GM23338 (cell line): ENCODE measurements around the gene MSRB1. TPM values are rescaled to one million over a fixed set of nuclear protein-coding genes. Genes with fewer than 3 reads are reported as not detected.

ENCODE experiments used
- ATAC-seq: fragments of 200-7000 bp; cut with Tn5 transposase; 3 replicates; pipeline ENCODE4 v1.9.1; 2020
- DNase-seq: peaks from one replicate; pipeline ENCODE4 v3.0.0-alpha.2; 2015; ENCODE audit warnings: low spot score
- H2AFZ ChIP-seq: fragments of 200-600 bp; sonication (generic); 2 replicates; pipeline ENCODE4 v1.8.0; 2016; ENCODE audit warnings: antibody characterized with exemption, mild to moderate bottlenecking, moderate library complexity
- H3F3A ChIP-seq: fragments of 200-600 bp; sonication (generic); replicated peaks from 2 replicates; pipeline ENCODE4 v1.8.0; 2017; ENCODE audit warnings: antibody characterized with exemption, mixed run types, low read depth
- H3K27ac ChIP-seq: fragments of 200-600 bp; sonication (generic); 2 replicates; pipeline ENCODE4 v1.6.1; 2016; ENCODE audit warnings: low read depth
- H3K27me3 ChIP-seq: fragments of 200-600 bp; sonication (generic); 2 replicates; pipeline ENCODE4 v1.8.0; 2016; ENCODE audit warnings: mild to moderate bottlenecking, mixed run types, moderate library complexity; ENCODE audit not compliant: insufficient read depth
- H3K36me3 ChIP-seq: fragments of 200-600 bp; sonication (generic); 2 replicates; pipeline ENCODE4 v1.8.0; 2016; ENCODE audit warnings: mild to moderate bottlenecking; ENCODE audit not compliant: insufficient read depth
- H3K4me1 ChIP-seq: fragments of 200-600 bp; sonication (generic); 2 replicates; pipeline ENCODE4 v1.8.0; 2016; ENCODE audit warnings: mild to moderate bottlenecking, moderate library complexity; ENCODE audit not compliant: insufficient read depth
- H3K4me2 ChIP-seq: fragments of 200-600 bp; sonication (generic); 2 replicates; pipeline ENCODE4 v1.7.1; 2017; ENCODE audit warnings: mixed run types
- H3K4me3 ChIP-seq: fragments of 200-600 bp; sonication (generic); 2 replicates; pipeline ENCODE4 v1.6.1; 2016; ENCODE audit warnings: mixed run types
- H3K79me2 ChIP-seq: fragments of 200-600 bp; sonication (generic); replicated peaks from 2 replicates; pipeline ENCODE4 v1.8.0; 2017; ENCODE audit warnings: mild to moderate bottlenecking; ENCODE audit not compliant: insufficient read depth
- H3K9me2 ChIP-seq: fragments of 200-600 bp; sonication (generic); 2 replicates; pipeline ENCODE4 v1.8.0; 2017; ENCODE audit not compliant: insufficient read depth
- H4K20me1 ChIP-seq: fragments of 200-600 bp; sonication (generic); replicated peaks from 2 replicates; pipeline ENCODE4 v1.8.0; 2017; ENCODE audit warnings: mild to moderate bottlenecking; ENCODE audit not compliant: insufficient read depth
- H3K27ac Mint-ChIP-seq: 2 replicates; pipeline ENCODE4 v1.8.0; 2020; ENCODE audit warnings: inconsistent platforms, mild to moderate bottlenecking, moderate library complexity, mixed read lengths
- H3K27me3 Mint-ChIP-seq: 3 replicates; pipeline ENCODE4 v1.8.0; 2022; ENCODE audit warnings: low read depth, mild to moderate bottlenecking, moderate library complexity, mixed read lengths, inconsistent platforms; ENCODE audit not compliant: insufficient read depth, poor library complexity
- H3K36me3 Mint-ChIP-seq: 3 replicates; pipeline ENCODE4 v1.8.0; 2021; ENCODE audit warnings: low read depth, mild to moderate bottlenecking, inconsistent platforms, moderate library complexity, mixed read lengths
- H3K4me1 Mint-ChIP-seq: 3 replicates; pipeline ENCODE4 v1.8.0; 2020; ENCODE audit warnings: mild to moderate bottlenecking, inconsistent platforms, mixed read lengths
- H3K4me3 Mint-ChIP-seq: 3 replicates; pipeline ENCODE4 v1.8.0; 2021; ENCODE audit warnings: moderate library complexity, mild to moderate bottlenecking, inconsistent platforms, mixed read lengths
- H3K9me3 Mint-ChIP-seq: 3 replicates; pipeline ENCODE4 v1.8.0; 2020; ENCODE audit warnings: moderate library complexity, mild to moderate bottlenecking, inconsistent platforms, mixed read lengths
- CREB1 ChIP-seq: fragments of 250-450 bp; sonication (Bioruptor Pico); IDR thresholded peaks from 2 replicates; pipeline ENCODE4 v1.5.0; 2020; ENCODE audit warnings: low read depth, mild to moderate bottlenecking, moderate library complexity
- NANOG ChIP-seq: IDR thresholded peaks from 2 replicates; pipeline ENCODE4 v1.6.1; 2016; ENCODE audit warnings: antibody characterized with exemption, borderline replicate concordance
- POLR2AphosphoS5 ChIP-seq: IDR thresholded peaks from 2 replicates; pipeline ENCODE4 v1.6.1; 2016; ENCODE audit warnings: antibody characterized with exemption, low read depth
- ZNF114 ChIP-seq: fragments of 250-450 bp; sonication (Bioruptor Pico); IDR thresholded peaks from 2 replicates; pipeline ENCODE4 v1.5.0; 2020; ENCODE audit warnings: mild to moderate bottlenecking, moderate library complexity
- polyA plus RNA-seq: library from polyadenylated mRNA; unstranded; fragments of >200 nt; fragmentation: Nextera tagmentation; extraction: Ambion mirVana; gene quantifications from 2 replicates; pipeline ENCODE4 v1.2.1, GENCODE V29; 2016
- total RNA-seq: library from RNA; depleted of rRNA; stranded (reverse); fragments of >200 nt; shearing (Covaris generic); gene quantifications from 2 replicates; pipeline ENCODE4 v1.2.3, GENCODE V29; 2014
- TF ChIP-seq, protein P1 (sequence below): fragments of 250-450 bp; sonication (Bioruptor Pico); IDR thresholded peaks from 2 replicates; pipeline ENCODE4 v1.5.0; 2020; ENCODE audit warnings: mild to moderate bottlenecking, moderate library complexity
- TF ChIP-seq, protein P2 (sequence below), 2 experiments: fragments of 200-600 bp in 1 of 2; sonication (generic) in 1 of 2; conservative IDR thresholded peaks; 2 replicates each; pipeline versions ENCODE4 v1.5.1 to v1.6.1; 2016 to 2017; ENCODE audit warnings: antibody characterized with exemption in 2 of 2, low read depth in 2 of 2, mild to moderate bottlenecking in 2 of 2, moderate library complexity in 1 of 2
- TF ChIP-seq, protein P3 (sequence below): IDR thresholded peaks from 2 replicates; pipeline ENCODE4 v1.6.1; 2016; ENCODE audit warnings: antibody characterized with exemption

MSRB1 gene
- total and polyA plus RNA-seq, 2 experiments from 2014 or later, result 30.4 to 31.3 TPM

DNA sequence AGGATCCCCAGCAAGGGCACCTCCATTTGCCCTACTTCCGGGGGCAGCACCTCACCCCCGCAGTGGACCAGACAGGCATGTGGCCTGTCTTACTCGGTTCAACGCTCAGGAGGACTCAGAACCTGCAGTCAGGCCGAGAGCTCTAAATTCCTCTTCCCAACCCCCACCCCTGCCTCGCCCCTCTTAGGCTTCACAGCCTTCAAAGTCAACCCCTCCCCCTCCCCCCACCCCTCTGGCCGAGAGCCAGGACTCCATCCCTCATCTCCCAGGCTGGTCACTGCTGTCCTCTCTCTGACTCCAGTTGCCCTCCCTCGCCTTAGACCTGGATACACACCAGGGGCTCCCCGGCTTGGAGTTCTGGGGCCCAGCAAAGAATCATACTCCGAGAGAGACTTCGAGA, 16.7 kb downstream of the MSRB1 start (continued):
- TF ChIP-seq, protein P1, sequence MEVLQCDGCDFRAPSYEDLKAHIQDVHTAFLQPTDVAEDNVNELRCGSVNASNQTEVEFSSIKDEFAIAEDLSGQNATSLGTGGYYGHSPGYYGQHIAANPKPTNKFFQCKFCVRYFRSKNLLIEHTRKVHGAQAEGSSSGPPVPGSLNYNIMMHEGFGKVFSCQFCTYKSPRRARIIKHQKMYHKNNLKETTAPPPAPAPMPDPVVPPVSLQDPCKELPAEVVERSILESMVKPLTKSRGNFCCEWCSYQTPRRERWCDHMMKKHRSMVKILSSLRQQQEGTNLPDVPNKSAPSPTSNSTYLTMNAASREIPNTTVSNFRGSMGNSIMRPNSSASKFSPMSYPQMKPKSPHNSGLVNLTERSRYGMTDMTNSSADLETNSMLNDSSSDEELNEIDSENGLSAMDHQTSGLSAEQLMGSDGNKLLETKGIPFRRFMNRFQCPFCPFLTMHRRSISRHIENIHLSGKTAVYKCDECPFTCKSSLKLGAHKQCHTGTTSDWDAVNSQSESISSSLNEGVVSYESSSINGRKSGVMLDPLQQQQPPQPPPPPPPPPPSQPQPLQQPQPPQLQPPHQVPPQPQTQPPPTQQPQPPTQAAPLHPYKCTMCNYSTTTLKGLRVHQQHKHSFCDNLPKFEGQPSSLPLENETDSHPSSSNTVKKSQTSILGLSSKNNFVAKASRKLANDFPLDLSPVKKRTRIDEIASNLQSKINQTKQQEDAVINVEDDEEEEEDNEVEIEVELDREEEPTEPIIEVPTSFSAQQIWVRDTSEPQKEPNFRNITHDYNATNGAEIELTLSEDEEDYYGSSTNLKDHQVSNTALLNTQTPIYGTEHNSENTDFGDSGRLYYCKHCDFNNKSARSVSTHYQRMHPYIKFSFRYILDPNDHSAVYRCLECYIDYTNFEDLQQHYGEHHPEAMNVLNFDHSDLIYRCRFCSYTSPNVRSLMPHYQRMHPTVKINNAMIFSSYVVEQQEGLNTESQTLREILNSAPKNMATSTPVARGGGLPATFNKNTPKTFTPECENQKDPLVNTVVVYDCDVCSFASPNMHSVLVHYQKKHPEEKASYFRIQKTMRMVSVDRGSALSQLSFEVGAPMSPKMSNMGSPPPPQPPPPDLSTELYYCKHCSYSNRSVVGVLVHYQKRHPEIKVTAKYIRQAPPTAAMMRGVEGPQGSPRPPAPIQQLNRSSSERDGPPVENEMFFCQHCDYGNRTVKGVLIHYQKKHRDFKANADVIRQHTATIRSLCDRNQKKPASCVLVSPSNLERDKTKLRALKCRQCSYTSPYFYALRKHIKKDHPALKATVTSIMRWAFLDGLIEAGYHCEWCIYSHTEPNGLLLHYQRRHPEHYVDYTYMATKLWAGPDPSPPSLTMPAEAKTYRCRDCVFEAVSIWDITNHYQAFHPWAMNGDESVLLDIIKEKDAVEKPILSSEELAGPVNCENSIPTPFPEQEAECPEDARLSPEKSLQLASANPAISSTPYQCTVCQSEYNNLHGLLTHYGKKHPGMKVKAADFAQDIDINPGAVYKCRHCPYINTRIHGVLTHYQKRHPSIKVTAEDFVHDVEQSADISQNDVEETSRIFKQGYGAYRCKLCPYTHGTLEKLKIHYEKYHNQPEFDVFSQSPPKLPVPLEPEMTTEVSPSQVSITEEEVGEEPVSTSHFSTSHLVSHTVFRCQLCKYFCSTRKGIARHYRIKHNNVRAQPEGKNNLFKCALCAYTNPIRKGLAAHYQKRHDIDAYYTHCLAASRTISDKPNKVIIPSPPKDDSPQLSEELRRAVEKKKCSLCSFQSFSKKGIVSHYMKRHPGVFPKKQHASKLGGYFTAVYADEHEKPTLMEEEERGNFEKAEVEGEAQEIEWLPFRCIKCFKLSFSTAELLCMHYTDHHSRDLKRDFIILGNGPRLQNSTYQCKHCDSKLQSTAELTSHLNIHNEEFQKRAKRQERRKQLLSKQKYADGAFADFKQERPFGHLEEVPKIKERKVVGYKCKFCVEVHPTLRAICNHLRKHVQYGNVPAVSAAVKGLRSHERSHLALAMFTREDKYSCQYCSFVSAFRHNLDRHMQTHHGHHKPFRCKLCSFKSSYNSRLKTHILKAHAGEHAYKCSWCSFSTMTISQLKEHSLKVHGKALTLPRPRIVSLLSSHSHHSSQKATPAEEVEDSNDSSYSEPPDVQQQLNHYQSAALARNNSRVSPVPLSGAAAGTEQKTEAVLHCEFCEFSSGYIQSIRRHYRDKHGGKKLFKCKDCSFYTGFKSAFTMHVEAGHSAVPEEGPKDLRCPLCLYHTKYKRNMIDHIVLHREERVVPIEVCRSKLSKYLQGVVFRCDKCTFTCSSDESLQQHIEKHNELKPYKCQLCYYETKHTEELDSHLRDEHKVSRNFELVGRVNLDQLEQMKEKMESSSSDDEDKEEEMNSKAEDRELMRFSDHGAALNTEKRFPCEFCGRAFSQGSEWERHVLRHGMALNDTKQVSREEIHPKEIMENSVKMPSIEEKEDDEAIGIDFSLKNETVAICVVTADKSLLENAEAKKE (CRISPR knock-in tag), result no peak

DNA sequence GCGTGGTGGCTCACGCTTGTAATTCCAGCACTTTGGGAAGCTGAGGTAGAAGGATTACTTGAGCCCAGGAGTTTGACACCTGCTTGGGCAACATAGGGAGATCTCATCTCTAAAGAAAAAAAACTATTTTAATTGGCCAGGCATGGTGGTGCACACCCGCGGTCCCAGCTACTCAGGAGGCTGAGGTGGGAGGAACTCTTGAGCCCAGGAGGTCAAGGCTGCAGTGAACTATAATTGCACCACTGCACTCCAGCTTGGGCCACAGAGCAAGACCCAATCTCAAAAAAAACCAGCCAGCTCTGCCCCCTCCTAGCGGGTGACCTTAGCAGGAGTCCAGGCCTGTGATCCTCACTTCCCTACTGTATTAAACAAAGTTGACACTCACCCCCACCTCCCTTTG, 18.9 kb downstream of the MSRB1 start:
- peak overlapping the region; percentile 55 for H3K4me3 ChIP-seq
- peaks cover 52% of the 10 kb centered on the region for H3K27me3 ChIP-seq
- ATAC-seq, result no peak
- no peaks in the 10 kb centered on the region for H3K36me3 ChIP-seq
- no peak for DNase-seq
- no peaks in the 10 kb centered on the region for H4K20me1 ChIP-seq
- H3K27ac ChIP-seq, result no peak overlapping the region
- TF ChIP-seq NANOG, result no peak
- Mint-ChIP-seq H3K36me3 (no peaks in the 10 kb centered on the region; the same call in 2 of the 3 replicates), H3K27ac (no peak overlapping the region), H3K4me3 (no peak overlapping the region), H3K4me1 (peaks cover 15% of the 10 kb centered on the region), H3K27me3 (peaks cover 63% of the 10 kb centered on the region), H3K9me3 (no peaks in the 10 kb centered on the region)
- H3K4me1 ChIP-seq, result peaks cover 16% of the 10 kb centered on the region
- H3K79me2 ChIP-seq, result no peaks in the 10 kb centered on the region
- H2AFZ ChIP-seq, result peak overlapping the region; percentile 90
- H3K9me2 ChIP-seq, result no peaks in the 10 kb centered on the region
- 0 out of 2 replicates have a peak, but pooled peaks cover 6% of the 10 kb centered on the region for H3F3A ChIP-seq
- H3K4me2 ChIP-seq, result peak overlapping the region; percentile 76

DNA sequence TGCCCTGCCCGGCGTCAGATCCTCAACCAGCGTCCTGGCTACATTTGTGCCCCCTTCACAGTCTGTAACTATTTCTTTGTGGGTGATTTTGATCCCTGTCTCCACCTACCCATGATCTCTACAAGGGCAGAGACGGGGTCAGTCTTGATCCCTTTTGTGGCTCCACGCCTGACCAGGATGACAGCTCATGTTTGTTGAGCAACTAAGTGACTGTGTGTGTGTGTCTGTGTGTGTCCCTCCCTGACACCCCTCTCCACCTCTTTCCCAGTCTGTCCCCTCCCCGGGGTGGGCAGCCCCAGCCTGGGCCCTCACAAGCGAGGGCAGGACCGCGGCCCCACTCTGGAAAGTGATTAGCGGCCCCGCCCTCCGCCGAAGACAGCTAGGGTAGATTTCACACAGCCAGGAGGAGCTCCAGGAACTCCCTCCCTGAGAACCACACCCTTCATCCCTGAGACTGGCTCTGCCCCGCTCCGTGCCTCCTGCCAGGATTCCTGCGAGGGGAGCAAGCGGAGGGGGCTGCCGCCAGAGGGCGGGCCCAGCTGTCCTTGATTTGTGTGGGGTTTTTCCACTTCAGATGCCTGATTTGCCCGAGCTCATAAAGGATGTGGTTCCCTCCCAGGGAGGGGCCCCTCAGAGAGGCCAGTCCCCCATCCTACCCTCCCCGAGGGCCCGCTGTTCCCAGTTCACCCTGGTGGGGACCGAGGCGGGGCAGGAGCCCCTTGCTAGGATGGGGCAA, 19.5 kb downstream of the MSRB1 start:
- Histone ChIP-seq H4K20me1 (no peaks in the 10 kb centered on the region), H3K27me3 (peaks cover 56% of the 10 kb centered on the region), H3K9me2 (no peaks in the 10 kb centered on the region), H2AFZ (peak overlapping the region; percentile 90), H3K4me2 (peak overlapping the region; percentile 76), H3K4me3 (peak overlapping the region; percentile 55), H3K36me3 (no peaks in the 10 kb centered on the region), H3K79me2 (no peaks in the 10 kb centered on the region), H3K4me1 (peaks cover 16% of the 10 kb centered on the region), H3K27ac (no peak overlapping the region), H3F3A (0 out of 2 replicates have a peak, but pooled peaks cover 6% of the 10 kb centered on the region)
- Mint-ChIP-seq H3K27ac (no peak overlapping the region), H3K9me3 (no peaks in the 10 kb centered on the region), H3K4me1 (peaks cover 15% of the 10 kb centered on the region), H3K27me3 (peaks cover 67% of the 10 kb centered on the region), H3K4me3 (no peak overlapping the region), H3K36me3 (no peaks in the 10 kb centered on the region; the same call in 2 of the 3 replicates)
- peak; percentile 83 for DNase-seq
- ATAC-seq, result peak; percentile 75
- TF ChIP-seq CREB1 (CRISPR knock-in tag) (no peak), ZNF114 (CRISPR knock-in tag) (no peak), POLR2AphosphoS5 (no peak)
- TF ChIP-seq, protein P2, sequence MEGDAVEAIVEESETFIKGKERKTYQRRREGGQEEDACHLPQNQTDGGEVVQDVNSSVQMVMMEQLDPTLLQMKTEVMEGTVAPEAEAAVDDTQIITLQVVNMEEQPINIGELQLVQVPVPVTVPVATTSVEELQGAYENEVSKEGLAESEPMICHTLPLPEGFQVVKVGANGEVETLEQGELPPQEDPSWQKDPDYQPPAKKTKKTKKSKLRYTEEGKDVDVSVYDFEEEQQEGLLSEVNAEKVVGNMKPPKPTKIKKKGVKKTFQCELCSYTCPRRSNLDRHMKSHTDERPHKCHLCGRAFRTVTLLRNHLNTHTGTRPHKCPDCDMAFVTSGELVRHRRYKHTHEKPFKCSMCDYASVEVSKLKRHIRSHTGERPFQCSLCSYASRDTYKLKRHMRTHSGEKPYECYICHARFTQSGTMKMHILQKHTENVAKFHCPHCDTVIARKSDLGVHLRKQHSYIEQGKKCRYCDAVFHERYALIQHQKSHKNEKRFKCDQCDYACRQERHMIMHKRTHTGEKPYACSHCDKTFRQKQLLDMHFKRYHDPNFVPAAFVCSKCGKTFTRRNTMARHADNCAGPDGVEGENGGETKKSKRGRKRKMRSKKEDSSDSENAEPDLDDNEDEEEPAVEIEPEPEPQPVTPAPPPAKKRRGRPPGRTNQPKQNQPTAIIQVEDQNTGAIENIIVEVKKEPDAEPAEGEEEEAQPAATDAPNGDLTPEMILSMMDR (conservative IDR thresholded peaks at IDR 0.05; ENCODE audit: low read depth in 2 of 2), result peak; percentile 59 to 61
- TF ChIP-seq, protein P3, sequence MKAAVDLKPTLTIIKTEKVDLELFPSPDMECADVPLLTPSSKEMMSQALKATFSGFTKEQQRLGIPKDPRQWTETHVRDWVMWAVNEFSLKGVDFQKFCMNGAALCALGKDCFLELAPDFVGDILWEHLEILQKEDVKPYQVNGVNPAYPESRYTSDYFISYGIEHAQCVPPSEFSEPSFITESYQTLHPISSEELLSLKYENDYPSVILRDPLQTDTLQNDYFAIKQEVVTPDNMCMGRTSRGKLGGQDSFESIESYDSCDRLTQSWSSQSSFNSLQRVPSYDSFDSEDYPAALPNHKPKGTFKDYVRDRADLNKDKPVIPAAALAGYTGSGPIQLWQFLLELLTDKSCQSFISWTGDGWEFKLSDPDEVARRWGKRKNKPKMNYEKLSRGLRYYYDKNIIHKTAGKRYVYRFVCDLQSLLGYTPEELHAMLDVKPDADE, result no peak
